ENCODE data around the gene ATP7B.
"Not testable (repeated sequence)": the region's sequence is repeated elsewhere in the genome, so short reads cannot be mapped to it uniquely, and the experiment has no call there.

ATP7B gene

DNA sequence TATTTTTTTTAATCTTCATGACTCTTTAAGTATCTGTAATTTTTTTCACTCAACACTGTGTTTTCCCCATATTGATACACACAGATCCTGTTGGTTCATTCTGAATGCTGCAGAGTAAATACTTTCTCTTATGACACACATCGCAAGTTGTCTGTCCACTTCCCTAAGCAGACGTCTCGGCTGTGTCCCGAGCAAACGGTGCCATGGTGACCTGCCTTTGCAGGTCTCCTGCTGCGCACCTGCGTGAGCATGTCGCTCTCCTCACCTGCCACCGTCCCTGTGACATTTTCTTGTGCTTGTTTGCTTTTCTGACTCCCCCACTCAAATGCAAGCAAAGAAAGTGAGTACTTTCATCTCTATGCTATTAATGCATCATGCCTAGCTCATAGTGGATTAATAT lies 91.7 kb downstream of the ATP7B start:
- DNase-seq: no peak

DNA sequence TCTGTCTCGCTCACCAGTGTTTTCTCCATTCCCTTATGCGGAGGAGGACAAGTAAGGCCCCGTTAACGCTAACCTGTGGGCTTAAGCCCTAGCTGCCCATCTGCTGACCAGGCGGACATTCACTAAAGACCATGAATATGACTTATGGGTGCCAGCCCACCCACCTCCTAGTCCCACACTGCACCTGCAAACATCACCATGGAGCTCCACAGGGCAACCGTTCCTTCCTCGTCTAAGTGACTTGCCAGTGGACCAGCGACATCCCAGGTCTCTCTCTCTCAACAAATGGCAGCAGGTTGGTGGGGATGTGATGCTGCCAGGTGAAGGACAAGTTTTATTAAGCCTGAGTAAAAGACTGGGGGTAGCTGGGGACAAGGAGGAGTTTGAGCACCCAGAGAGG lies 94.3 kb downstream of the ATP7B start:
- no peak for DNase-seq

DNA sequence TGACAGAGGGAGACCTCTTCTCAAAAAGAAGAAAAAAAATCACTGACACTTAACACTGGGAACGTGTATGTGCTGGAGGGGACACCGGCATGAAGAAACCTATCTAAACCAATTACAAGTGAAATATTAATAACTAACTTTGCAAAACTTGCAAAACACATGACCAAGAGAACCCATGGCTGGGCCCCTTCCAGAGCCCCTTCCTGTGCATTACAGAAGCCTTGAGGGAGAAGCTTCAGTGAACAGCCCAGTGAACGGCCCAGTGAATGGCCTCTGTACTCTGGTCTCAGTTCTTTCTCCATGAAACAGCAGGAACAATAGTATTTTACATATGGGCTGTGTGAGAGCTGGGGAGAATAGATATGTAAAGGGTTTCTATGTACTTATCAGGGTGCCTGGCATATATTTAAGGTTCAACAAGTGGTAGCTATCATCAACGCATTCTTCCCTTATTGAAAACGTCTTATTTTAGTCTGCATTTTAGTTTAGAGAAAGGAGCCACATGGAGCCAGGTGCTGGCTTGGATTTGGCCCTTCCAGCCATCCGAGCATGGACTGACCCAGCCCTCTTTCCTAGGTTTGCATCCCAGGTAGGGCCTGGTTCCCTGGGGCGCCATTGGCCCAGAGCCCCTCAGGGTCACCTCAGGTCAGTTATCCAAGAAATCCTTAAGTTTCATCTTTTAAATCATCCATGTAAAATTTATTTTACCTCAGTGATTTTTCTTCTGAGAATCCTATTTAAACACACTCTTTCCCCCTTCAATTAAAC lies 95.0 kb downstream of the ATP7B start:
- no peak for DNase-seq

DNA sequence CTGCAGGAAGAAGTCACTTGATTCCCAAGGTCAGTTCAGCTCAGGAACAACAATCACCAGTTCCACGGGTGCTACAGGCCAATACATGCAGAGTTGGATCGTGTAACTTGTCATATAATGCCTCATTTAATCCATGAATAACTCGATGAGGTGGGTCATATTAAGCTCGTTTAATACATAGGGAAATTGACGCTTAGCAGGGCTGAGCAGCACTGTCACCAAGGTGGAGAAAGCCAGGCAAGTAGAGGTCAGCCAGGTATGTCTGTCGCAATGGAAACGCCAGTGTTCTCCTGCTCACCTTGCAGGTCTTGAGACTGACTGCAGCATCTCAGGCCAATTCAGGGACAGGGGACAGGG lies 97.1 kb downstream of the ATP7B start:
- no peak for DNase-seq

DNA sequence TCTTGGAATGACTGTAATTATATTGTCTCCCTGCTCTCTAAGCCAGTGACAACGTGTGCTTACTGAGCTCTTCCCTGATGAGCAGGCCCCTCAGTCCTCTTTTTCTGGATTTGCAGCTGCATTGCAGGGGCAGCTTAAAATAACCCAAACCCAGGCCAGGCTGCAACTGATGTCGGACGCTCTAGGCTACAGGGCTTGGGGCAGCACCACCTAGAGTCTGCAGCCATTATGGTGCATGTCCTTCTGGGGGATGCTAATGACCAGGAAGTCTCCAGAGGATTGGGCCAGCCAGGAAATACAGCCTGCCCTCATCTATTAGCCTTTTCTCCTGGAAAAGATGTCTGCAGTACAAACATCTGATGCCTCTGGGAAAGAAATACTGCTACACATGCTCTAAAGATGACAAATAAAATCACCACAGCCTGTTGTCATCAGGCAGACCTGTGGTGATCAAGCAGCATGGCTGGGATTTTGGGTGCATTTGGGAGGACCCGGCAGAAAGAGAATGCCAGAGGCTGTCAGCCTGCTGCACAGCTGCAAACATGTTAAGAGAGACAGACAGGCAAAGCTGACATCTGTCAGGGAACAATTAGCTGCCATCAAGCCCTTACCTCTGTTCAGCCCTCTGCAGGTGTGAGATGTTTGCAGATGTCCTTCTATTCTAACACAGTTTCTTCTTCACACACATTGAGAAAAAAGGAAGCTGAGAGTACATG lies 97.7 kb downstream of the ATP7B start:
- no peak for DNase-seq

DNA sequence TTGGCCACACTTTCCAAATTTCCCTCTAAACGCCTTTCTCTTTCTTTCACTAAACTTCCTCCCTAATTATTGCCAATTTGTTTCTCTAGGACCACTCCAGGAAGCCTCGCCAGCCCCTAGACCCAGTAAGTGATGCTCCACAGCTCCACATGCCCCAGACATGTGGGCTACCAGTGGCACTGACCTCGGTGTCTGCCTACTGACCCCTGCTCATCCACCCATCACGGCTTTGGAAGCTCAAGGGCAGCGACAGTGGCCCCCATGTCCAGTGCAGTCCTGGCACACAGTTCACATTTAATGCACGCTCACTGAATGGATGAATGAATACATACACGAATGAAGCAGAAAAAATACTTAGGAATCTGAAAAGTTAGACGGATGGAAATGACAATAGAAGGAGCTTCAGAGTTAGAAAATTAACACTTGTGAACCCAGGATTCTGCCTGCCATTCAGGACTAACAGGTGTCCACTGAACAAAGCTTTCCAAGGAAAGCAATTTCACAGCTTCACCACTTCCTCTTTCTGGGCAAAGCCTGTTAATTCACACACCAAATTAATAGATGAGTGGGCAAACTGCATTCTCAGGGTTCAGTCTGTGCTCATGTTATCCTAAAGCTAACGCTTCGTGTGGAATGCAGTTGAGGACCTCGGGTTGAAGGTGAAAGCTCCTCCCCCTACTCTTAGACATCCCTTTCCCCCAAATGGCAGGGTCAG lies 98.6 kb downstream of the ATP7B start:
- no peak for DNase-seq

DNA sequence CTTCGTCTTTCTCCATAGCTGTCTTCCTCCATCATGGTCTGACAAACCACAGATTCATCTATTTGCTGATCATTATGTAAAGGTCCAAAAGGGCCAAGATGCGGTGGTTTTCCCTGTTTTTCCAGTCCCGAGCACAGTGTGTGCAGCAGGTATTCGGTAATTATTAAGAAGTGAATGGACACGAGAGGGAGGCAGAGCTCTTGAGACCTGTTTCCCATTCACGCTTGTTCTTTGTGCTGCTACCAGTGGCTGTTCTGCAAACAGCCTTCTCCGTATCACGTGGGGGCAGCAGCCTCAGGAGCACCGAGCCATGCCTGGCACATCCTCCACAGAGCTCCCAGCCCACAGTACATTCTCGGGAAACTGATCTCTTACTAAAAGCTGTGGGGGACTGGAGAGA lies 99.2 kb downstream of the ATP7B start:
- no peak for DNase-seq

DNA sequence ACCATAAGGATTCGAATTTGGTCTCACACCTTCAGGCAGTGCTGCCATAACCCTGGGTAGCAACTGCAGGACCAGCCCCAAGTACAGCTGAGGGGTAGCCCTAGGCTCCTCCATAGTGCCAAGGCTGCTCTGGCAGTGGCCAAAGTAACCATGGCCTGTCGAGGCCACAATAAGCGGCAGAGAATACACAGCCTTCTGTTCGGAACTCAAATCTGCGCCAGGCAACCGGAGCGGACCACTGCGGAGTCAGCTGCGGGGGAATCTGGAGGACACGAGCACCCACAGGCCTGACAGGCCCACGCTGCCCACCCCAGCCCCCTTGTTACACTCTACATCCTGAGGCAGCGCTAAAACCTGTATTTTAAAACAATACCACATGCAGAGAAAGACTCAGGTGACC lies 100.7 kb downstream of the ATP7B start:
- no peak for DNase-seq

DNA sequence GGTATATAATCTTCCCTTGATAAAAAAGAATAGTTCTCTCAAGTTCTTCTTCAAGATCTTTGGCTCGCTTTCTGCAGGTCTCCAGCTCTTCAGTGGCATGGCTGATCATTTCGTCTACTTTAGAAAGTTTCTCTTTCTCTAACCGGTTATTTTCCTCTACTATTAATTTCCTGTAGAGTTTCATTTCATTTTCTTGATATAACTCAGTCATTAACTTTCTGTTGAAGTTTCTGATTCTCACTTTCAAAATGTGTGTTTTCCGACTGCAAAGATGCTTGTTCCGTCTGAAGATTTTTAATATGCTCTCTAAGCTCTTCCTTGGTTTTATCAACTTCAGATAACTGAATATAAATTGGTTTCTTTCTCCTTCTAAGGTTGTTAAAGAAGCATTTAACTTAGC lies 102.0 kb downstream of the ATP7B start:
- not testable (repeated sequence) for DNase-seq

DNA sequence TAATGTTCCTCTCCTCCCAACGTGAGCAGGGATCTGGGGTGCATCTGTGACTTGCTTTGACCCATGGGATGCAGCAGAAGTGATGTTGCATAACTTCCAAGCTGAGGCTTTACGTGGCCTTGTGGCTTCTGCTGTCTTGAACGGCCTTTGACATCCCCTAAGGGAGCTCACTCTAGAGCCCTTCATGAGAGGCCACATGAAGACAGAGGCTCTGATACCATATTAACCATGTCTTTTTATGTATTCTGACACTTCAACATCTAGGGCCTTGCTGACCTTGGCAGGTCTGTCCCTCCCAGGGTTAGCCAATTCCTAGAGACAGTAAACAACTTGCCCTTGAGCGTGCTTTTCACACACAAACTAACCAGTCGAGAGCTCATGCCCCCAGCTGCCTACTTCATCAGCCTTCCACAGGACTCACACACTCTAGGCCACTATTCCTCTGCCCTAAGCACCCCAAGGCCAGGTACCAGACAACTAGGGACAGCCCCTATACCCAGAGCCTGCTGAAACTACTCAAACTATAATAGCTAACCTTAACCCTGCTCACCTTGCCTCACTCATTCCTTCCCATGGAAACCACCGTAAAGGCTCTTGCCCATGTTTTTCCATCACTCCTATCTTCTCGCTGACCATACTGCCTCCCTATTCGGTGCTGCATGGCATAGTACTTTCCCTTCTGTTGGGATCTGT lies 104.1 kb downstream of the ATP7B start:
- DNase-seq: no peak

DNA sequence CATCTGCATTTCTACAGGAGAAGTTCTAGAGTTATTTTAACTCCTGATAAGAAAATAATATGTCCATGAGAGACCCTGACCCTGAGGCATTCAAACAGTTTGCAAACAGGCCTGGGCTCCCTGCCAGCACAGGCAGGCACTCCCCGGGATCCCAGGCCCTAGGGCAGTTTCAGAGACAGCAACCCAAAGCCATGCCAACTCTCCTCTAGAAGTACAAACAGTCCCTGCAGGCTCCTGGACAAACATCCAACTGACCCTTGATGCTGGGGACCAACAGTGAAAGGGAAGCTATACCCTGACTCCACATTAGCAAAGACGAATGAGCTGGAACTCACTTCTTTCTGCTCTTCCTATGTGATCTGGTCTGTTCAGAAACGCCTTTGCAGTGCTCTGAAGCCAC lies 104.7 kb downstream of the ATP7B start:
- DNase-seq: no peak

DNA sequence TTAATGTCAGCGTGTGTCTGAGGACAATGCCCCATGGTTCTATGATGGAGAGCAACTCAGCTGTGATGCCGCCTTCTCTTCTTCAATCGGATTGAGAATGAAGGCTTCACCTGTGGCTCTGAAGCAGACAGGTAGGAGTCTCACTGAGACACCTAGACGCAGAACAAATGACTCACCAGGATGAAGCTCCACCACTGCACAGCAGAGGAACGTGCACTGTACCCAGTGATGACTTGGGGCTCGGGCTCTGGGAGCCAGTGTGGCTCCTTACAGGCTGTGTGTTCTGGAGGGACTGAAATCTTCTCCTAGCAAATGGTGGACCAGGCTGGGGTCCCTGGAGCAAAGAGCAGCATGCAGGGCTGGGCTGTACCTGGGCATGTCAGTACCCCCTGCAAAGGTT lies 105.5 kb downstream of the ATP7B start:
- no peak for DNase-seq

DNA sequence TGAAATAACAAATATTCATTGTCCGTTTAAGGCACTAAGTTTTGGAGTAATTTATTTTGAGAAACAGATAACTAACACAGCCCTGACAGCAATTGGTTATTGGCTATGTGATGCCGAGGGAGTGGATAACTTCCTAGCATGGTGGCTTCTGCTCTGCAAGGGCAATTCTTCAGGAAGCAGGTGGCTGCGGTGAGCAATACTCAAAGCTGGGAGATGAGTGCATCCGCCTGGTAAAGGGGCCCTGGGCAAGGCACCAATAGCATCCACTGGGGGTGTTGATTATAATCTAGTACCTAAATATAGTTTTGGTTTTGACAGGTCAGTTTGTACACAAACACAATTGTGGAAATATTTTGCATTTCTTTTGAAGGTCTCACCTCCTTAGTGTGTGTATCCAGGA lies 108.5 kb downstream of the ATP7B start:
- DNase-seq: no peak

DNA sequence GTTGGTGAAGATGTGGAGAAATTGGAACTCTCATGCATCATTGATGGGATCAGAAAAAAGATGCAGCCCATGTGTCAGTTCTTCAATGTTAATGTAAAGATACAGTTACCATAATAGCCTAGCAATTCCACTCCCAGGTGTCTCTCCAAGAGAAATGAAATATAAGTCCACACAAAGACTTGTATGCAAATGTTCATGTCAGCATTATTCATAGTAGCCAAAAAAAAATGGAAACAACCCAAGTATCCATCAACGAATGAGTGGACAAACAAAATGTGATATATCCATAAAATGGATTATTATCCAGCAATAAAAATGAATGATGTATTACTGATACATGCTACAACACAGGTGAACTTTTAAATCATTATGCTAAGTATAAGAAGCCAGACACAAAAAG lies 110.8 kb downstream of the ATP7B start:
- DNase-seq: no peak

DNA sequence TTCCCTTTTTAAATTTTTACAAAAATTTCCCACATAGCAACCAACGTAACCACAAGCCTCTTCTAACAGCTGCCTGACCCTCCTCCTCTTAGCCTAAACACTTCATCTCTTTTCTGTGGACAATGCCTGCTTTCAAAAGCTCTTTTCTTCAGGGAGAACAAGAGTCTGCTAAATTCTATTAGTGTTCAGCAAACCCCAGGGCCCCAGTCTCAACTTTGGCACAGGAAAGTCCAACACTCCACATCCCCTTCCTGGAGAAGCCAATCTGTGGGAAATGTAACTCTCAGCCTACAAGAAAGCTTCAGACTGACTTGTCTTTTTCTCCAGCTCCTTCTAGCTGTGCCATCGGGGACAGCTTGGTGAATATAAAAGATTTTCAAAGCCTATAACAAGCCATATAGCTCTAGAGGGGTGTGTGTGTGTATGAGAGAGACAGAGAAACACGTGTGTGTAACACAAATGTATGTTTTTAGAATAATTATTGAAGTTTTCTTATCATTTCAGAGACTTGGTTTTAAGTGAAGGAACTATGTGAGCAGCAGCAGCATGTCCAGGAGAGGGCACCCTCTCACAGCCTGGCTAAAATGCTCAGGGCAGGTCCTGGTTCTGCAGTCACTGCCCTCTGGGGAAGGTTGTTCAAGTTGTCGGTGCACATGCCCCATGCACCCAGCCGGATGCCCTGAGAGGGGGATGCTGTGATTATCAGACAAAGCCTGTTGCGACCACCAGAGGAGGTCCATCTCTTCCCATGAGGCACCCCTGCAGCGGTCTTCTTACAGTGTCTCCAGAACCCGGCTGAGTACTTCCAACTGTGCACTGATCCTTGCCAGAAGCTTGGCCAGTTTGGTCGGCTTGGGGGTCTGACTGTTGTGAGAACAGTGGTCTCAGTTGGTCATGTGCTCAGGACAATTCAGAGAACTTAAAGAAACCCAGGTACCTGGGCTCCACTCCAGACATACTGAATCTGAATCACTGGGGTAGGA lies 115.1 kb downstream of the ATP7B start:
- DNase-seq: peak; percentile 14

DNA sequence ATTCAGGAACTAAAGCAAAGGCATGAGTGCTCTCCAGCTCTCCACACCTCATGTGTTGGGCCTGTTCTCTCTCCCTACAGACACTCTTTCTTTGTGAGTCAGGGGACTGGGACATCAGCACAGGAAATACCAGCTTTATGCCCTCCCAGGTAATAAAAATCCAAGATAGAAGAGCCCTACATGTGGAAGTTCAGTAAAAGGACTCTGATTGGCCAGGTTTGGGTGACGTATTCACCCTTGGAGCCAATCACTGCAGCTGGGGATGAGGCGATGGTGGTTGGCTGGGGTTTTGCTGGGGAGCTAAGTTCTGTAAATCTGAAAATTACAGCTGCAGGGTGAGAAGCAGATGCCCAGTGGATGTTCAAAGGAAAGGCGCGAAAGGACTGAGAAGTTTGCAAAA lies 117.0 kb downstream of the ATP7B start:
- DNase-seq: no peak

DNA sequence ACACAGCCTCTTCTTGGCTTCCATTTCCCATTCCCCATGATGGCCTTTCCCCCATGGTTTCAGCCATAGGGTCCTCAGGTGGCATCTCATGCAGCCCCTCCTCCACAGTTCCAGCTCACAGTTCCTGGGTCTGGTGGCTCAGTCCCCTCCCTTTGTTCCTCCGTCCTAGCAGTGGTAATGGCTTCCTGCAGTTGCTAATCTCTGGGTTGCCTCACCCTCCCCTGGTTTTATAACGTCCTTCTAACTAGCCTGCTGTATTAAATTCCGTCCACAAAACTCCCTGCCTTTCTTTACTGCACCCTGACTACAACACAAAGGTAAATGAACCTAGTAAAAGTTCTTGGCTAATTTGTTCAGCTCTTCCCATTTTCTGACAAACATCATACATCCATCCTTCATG lies 118.6 kb downstream of the ATP7B start:
- DNase-seq: no peak

DNA sequence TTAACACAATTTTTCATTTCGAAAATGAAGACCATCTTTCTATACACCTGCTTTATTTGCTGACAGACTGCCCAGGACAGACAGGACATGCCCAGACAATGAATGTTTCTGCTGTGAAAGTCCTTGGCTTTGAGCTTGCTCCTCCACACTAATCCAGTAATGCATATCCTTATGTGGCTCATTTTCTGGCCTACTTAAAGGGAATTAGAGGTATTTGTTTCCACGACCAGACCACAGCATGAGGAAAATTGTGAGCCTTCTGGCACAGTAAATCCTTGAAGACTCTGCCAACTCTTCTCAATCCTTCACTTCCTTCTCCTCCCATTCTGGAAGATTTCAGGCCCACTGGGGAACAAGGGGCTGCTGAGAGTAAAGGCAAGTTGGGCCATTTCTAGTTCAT lies 123.8 kb downstream of the ATP7B start:
- no peak for DNase-seq

DNA sequence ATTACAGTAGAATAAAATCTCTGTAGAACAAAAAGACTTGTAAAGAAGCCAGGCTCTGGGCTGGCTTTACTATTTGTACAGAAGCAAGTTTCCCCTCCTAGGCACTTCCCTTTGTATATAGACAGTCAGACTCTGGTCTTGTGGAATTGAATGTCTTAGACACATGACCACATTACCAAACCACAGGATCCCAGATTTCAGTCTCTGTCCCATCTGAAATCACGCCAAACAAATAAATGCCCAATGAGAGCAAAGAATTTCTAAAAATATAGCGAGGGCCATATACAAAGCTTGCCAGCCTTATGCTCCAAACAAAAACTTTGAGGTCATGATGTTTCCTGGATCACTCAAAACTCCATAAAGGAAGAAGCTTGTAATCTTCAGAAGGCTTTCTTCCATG lies 125.6 kb downstream of the ATP7B start:
- DNase-seq: no peak

DNA sequence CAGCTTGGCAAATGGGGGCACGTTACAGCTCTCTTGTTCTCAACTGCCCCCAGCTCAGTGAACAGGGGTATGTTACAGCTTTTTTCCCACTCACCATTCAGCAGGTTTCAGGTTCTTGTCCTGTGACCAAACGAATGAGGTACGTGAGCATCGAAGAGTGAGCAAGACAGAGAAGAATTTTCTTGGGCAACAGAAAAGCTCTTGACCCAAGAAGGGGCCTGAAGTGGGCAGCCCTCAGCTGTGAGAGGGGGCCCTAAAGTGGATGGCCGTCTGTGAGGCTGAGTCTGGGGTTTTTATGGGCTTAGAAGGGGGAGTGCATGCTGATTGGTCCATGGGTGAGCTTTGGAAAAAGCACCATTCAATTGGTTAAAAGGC lies 128.0 kb downstream of the ATP7B start:
- DNase-seq: no peak

Data from activated gamma-delta T cell treated with Interleukin-2 at 50 U/mL for 16 hours (primary cell).